Activated T-helper 1 cell treated with anti-CD3 and anti-CD28 coated beads, Interleukin-12 subunit alpha, Interleukin-12 subunit beta, Interleukin-2, Interleukin-4 antibody, amounts not matched to agents 30 ng/mL and 10 ng/mL and 1 ng/mL, durations not matched to agents 14 hours and 24 hours and 36 hours (primary cell): ENCODE results near the gene BUB3. TPM values are rescaled to one million over a fixed set of nuclear protein-coding genes. Genes with fewer than 3 reads are reported as not detected.

Source experiments
- DNase-seq: peaks from one replicate; pipeline ENCODE4 v3.0.0; 2021; ENCODE audit warnings: low spot score
- H3K27ac Mint-ChIP-seq: one replicate; pipeline ENCODE4 v1.8.0; 2021; ENCODE audit warnings: mild to moderate bottlenecking, mixed read lengths
- H3K27me3 Mint-ChIP-seq: one replicate; pipeline ENCODE4 v1.8.0; 2022; ENCODE audit warnings: mild to moderate bottlenecking, moderate library complexity, mixed read lengths; ENCODE audit not compliant: insufficient read depth
- H3K36me3 Mint-ChIP-seq: one replicate; pipeline ENCODE4 v1.8.0; 2021; ENCODE audit warnings: low read depth, mixed read lengths
- H3K4me1 Mint-ChIP-seq: one replicate; pipeline ENCODE4 v1.8.0; 2021; ENCODE audit warnings: low read depth, mixed read lengths
- H3K4me3 Mint-ChIP-seq: one replicate; pipeline ENCODE4 v1.8.0; 2021; ENCODE audit warnings: mild to moderate bottlenecking, moderate library complexity, mixed read lengths
- H3K9me3 Mint-ChIP-seq: one replicate; pipeline ENCODE4 v1.8.0; 2021; ENCODE audit warnings: mixed read lengths
- intact Hi-C: fragments of 100-400 bp; cut with micrococcal nuclease; formaldehyde crosslinking; loops from one replicate; pipeline ENCODE4 v1.15.1; 2024
- total RNA-seq: library from RNA; stranded (reverse); gene quantifications from 2 replicates; pipeline ENCODE4 v1.2.3, GENCODE V29; 2022

Gene BUB3
- total RNA-seq, 1 donor from 2014 or later = 197 TPM

DNA sequence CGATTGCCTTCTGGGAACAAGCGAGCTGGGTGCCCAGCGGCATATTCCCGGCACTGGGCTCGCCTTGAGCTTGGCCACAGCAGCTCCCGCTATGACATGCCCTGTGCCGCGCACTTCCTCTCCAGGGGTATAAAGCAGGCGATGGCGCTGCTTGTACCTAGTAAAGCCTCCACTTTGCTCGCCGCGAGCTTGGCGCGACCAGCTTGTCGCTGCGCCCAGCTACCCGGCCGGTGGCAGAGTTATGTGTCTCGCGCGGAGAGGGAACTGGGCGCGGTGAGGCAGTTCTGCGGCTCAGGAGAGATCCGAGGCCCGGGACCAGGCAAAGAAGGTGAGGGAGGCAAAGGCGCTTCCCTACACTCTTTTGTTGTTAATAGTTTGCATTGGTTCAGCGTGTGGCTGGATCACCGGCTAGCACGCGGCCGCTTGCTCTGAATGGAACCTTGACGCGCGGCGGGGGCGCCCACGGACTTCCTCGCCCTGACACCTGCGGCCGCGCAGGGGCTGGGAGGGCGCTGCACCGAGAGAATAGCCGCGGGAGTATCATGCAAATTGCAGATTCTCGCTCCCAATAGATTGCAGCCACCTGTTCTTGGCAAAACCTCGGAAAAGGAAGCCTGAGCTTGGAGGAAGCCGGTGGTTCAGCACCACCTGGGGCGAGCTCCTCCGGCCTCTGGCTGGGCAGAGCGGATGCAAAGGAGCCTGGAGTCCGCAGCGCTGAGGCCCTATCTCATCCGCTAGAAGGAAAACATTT, 3.0 kb upstream of the BUB3 start:
- intact Hi-C loops = loop anchor here (1.0 to 10.0 kb wide), 5 partner anchors 13 to 1574 kb away; partner anchors contain the start of genes ATE1 and LHPP
- Mint-ChIP-seq H3K36me3 (peaks cover 14% of the 10 kb centered on the region), H3K27ac (no peak overlapping the region), H3K4me1 (peaks cover 36% of the 10 kb centered on the region), H3K9me3 (no peaks in the 10 kb centered on the region), H3K4me3 (peak overlapping the region; percentile 60), H3K27me3 (peaks cover 31% of the 10 kb centered on the region)
- no peak for DNase-seq

DNA sequence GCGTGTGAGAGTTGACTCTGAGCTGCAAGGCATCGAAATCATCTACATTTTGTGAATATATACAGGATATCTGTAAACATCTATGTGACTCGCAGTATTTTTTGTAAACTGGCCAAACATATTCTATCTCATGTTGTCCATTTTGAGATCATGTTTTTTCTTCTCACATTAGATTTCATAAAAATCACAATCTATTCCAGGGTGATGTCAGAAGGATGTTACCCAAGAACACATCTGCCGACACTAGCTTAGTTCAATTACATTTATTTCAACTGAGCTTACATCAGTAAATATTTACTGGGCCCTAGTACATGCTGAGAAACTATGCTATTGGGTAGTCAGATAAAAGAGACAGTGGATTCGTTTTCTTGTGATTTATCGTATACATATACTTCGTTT, 2.5 kb upstream of the BUB3 start:
- Mint-ChIP-seq H3K4me1 (peaks cover 42% of the 10 kb centered on the region), H3K9me3 (no peaks in the 10 kb centered on the region)
- intact Hi-C loops = loop anchor here (1.0 to 10.0 kb wide), 5 partner anchors 13 to 1573 kb away; partner anchors contain the start of genes ATE1 and LHPP

DNA sequence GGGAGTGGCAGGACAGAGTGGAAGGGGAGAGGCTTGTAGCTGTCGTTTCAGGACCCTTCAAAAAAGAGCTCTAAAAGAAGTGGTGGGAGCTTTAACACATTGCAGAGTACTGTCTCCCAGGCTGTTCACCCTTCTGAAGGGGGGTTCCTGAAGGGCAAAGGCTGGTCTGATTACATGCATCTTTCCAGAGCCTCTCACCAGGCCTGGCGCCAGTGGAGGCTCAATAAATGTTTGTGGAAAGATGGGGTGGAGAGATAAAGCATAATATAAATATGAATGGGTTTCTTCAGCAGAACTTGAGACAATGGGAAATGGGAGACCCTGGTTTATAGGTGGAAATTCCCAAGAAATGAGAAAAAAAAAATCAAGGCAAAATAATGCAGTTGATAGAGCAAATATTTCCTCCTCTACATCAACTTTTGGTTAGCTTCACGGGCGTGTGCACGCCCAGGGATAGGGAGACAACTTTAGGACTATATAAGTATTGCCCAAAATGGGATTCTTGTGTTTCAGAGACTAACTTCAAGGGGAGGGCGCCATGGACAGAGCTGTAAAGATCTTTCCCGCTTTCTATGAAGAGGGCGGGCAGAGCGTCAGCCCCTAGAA, 613 bp upstream of the BUB3 start:
- intact Hi-C loops = loop anchor here (1.0 to 10.0 kb wide), 9 partner anchors 135 to 1571 kb away; partner anchors contain the start of genes ATE1, C10orf88, FAM24B and IKZF5
- Mint-ChIP-seq H3K4me3 (peak overlapping the region; percentile 100), H3K9me3 (no peaks in the 10 kb centered on the region), H3K27ac (peak overlapping the region; percentile 100), H3K27me3 (peaks cover 21% of the 10 kb centered on the region), H3K4me1 (peaks cover 60% of the 10 kb centered on the region), H3K36me3 (peaks cover 37% of the 10 kb centered on the region)
- DNase-seq = no peak

More for the DNA sequence above, 2.5 kb upstream of the BUB3 start:
- no peak overlapping the region for H3K27ac Mint-ChIP-seq
- H3K27me3 Mint-ChIP-seq = peaks cover 27% of the 10 kb centered on the region
- H3K36me3 Mint-ChIP-seq = peaks cover 19% of the 10 kb centered on the region
- peak overlapping the region; percentile 60 for H3K4me3 Mint-ChIP-seq
- no peak for DNase-seq

DNA sequence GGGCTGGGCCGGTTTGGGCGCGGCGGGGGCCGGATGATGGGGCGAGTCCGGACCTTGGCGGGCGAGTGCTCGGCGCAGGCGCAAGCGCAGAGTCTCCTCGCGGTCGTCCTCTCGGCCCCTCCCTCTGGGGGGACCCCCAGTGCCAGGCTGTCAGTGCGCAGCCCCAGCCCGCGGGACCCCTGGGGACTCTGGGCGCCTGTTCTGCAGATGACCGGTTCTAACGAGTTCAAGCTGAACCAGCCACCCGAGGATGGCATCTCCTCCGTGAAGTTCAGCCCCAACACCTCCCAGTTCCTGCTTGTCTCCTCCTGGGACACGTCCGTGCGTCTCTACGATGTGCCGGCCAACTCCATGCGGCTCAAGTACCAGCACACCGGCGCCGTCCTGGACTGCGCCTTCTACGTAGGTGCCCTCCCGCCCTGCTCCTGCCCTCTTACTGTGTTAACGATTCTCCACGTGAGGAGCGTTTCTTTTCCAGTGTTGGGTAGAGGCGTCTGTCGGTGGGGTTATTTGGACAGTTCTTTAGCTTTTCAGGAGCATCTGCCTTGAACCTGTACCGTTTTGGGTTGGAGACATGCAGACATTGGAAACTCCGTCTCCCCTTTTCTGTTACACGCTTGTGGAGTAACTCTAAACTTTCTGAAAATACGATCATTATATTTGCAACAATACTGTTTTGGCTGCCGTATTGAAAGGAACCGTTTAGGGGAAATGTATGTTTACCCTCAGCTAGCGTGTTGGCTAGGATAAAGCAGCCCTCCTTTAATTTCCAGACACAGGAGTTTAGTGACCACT, 706 bp downstream of the BUB3 start:
- peak; percentile 58 for DNase-seq
- Mint-ChIP-seq H3K4me3 (peak overlapping the region; percentile 100), H3K27ac (peak overlapping the region; percentile 100), H3K9me3 (no peaks in the 10 kb centered on the region), H3K36me3 (peaks cover 40% of the 10 kb centered on the region), H3K4me1 (peaks cover 67% of the 10 kb centered on the region), H3K27me3 (peaks cover 12% of the 10 kb centered on the region)
- intact Hi-C loops = loop anchor here (1.0 to 10.0 kb wide), 9 partner anchors 134 to 1570 kb away; partner anchors contain the start of genes ATE1, C10orf88, FAM24B and IKZF5

DNA sequence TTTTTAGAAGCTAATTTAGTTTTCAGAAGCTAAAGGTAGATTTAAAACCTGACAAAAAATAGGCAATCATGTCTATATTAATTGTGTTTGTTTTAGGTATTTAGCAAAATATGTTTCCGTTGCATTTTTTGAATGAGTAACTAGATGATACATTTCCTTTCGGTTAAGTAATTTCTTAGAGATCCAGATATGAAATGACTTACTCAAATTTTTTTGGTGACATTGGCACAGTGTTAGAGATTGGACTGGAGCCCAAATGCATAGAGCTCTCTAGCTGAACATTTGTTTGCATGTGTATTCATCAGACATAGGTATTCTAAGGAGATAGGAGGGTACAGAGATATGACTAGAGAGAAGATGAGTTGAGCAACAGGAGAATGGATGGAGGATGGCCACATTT, 1.9 kb downstream of the BUB3 start:
- H3K4me1 Mint-ChIP-seq = peaks cover 68% of the 10 kb centered on the region
- no peak for DNase-seq
- H3K27me3 Mint-ChIP-seq = peaks cover 6% of the 10 kb centered on the region
- no peaks in the 10 kb centered on the region for H3K9me3 Mint-ChIP-seq
- peak overlapping the region; percentile 64 for H3K27ac Mint-ChIP-seq
- peak overlapping the region; percentile 100 for H3K4me3 Mint-ChIP-seq
- intact Hi-C loops = loop anchor here (10.0 kb wide), 3 partner anchors 1069 to 1569 kb away; partner anchors contain the start of gene ATE1
- peaks cover 42% of the 10 kb centered on the region for H3K36me3 Mint-ChIP-seq

DNA sequence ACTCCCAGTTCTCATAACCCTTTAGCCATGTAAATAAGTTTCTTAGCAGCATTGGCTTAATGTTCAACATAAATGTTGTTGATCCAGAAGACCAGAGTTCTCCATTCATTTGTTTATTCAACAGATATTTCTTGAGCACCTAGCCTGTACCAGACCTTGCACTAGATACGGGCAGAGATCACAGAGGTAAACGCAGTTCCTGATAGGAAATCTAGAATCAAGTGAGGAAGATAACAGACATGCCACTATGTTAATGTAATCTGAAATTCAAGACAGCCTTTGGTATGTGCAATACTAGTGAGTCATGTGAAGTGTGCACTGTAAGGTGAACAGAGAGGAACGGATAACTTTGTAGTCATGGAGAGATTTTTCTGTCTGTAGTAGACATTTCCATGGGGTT, 3.0 kb downstream of the BUB3 start:
- Mint-ChIP-seq H3K9me3 (no peaks in the 10 kb centered on the region), H3K36me3 (peaks cover 50% of the 10 kb centered on the region), H3K27me3 (no peaks in the 10 kb centered on the region), H3K4me1 (peaks cover 68% of the 10 kb centered on the region), H3K4me3 (peak overlapping the region; percentile 69), H3K27ac (peak overlapping the region; percentile 13)
- DNase-seq = no peak
- intact Hi-C loops = loop anchor here (10.0 kb wide), 3 partner anchors 1068 to 1568 kb away; partner anchors contain the start of gene ATE1

DNA sequence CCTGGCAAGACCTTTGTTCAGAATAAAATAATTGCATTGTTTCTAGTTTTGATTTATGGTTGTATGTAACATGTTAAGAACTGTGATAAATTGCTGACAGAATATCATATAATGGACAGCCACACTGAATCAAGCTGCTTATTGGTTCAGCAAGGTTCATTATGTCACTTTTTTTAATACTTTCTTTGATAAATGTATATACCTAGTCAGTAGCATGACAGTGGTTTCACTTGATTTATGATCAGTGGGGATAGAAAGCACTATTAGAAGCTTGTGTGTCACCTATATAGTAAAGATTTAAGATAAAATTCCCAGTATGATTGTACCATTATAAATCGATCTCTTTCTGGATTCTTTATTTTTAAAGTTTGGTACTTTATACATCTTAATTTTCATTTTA, 4.5 kb downstream of the BUB3 start:
- no peaks in the 10 kb centered on the region for H3K9me3 Mint-ChIP-seq
- peak overlapping the region; percentile 69 for H3K4me3 Mint-ChIP-seq
- H3K27me3 Mint-ChIP-seq = no peaks in the 10 kb centered on the region
- H3K4me1 Mint-ChIP-seq = peaks cover 69% of the 10 kb centered on the region
- no peak for DNase-seq
- no peak overlapping the region for H3K27ac Mint-ChIP-seq
- H3K36me3 Mint-ChIP-seq = peaks cover 57% of the 10 kb centered on the region
- intact Hi-C loops = loop anchor here (10.0 kb wide), 3 partner anchors 1066 to 1566 kb away; partner anchors contain the start of gene ATE1

DNA sequence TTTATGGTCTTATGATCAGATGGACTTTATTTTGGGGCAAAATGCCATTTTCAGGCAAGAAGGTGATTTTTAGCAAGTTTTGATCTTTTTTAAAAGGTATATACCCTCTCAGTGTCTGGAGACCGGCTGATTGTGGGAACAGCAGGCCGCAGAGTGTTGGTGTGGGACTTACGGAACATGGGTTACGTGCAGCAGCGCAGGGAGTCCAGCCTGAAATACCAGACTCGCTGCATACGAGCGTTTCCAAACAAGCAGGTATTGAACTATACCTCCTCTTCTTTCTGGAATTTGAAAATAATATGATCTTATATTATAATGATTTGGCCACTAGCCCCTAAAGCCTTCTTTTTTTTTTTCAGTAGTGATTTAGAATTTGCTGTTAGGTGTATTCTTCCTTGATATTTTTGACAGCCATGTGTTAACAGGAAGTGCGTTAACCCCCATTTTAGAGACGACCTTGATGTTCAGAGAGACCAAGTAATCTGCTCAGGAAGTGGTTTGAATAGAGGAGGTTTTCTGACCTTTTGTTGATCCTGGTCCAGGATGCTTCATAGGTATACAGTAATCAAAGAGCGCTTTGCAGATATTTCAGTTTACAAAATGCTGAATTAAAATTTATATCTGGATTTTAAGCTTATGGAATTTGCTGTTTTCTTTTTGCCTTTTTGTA, 6.2 kb downstream of the BUB3 start:
- no peaks in the 10 kb centered on the region for H3K9me3 Mint-ChIP-seq
- no peak for DNase-seq
- intact Hi-C loops = no loop called here
- peak overlapping the region; percentile 61 for H3K4me3 Mint-ChIP-seq
- H3K27ac Mint-ChIP-seq = peak overlapping the region; percentile 86
- no peaks in the 10 kb centered on the region for H3K27me3 Mint-ChIP-seq
- H3K4me1 Mint-ChIP-seq = peaks cover 78% of the 10 kb centered on the region
- H3K36me3 Mint-ChIP-seq = peaks cover 55% of the 10 kb centered on the region

DNA sequence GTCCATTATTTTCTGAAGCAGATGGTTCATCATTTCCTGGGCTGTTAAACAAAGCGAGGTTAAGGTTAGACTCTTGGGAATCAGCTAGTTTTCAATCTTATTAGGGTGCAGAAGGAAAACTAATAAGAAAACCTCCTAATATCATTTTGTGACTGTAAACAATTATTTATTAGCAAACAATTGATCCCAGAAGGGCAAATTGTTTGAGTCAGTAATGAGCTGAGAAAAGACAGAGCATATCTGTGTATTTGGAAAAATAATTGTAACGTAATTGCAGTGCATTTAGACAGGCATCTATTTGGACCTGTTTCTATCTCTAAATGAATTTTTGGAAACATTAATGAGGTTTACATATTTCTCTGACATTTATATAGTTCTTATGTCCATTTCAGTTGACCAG, 10.1 kb downstream of the BUB3 start:
- Mint-ChIP-seq H3K27me3 (no peaks in the 10 kb centered on the region), H3K4me1 (peaks cover 51% of the 10 kb centered on the region), H3K4me3 (no peak overlapping the region), H3K9me3 (no peaks in the 10 kb centered on the region), H3K36me3 (peaks cover 44% of the 10 kb centered on the region), H3K27ac (no peak overlapping the region)
- no peak for DNase-seq
- intact Hi-C loops = no loop called here

DNA sequence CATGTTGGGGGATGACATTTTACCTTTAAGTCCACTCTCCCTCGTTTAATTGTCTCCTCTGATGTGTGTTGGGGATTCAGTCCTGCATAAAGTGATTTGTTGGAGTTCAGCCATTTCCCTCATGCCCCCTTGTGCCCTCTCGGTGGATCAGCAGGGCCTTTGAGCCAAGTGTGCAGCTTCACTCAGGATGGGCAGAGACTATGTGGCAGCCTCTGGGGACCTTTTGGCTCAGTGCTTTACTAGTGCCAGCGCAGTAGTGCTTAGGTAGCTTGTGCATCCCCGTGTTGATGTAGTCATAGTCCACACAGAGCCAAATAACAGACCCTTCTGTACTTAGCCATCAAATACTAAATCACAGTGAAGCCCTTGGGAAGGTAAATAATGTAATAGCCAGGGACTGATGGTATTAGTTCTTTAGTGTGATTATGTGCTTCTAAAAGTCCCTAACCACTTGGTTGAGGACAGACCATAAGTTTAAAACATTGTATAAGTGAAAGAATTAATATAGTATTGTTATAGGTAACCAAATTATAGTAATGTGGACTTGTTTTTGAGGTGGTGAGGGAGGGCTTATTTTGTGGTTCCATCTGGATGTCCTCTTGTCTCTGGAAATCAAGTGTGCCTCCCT, 11.4 kb downstream of the BUB3 start:
- intact Hi-C loops = no loop called here
- Mint-ChIP-seq H3K27ac (peak overlapping the region; percentile 40), H3K4me3 (no peak overlapping the region), H3K27me3 (no peaks in the 10 kb centered on the region), H3K36me3 (peaks cover 46% of the 10 kb centered on the region), H3K4me1 (peaks cover 38% of the 10 kb centered on the region), H3K9me3 (no peaks in the 10 kb centered on the region)
- DNase-seq = no peak

DNA sequence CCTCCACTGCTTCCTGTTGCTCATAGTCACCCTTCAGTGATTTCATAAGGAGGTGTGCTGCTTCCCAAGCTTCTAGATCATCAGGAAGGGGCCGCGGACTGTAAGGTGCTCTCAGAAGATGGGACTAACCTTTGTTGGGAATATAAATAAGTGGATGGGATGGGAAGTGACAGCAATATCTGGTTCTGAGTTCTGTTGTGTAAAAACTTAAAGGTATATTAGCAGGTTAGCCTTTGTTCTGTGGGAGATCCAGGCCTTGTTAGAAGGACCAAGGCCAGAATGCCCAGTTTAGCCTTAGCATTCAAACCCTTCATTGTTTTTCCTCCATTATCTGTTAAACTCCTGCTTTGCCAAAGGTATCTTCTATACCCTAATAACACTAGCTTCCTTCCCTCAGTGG, 12.4 kb downstream of the BUB3 start:
- intact Hi-C loops = no loop called here
- peaks cover 49% of the 10 kb centered on the region for H3K36me3 Mint-ChIP-seq
- no peak overlapping the region for H3K27ac Mint-ChIP-seq

DNA sequence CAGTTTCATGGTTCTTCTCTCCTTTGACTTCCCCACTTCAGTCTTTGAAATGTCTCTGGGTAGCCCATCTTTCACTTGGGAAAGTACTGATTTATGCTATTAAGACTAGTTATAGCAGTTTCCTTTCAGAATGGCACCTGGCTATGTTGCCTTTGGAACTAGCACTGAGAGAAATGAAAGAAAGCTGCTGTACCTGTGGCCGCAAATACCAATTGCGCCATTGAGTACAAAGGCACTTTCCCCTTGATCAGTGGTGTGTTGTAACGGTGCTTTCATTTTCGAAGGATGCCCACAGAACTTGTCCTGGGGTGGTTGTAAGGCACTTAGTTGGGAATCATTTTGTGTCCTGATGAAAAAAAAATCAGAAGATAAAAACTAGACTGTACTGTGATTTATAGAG, 16.8 kb downstream of the BUB3 start:
- Mint-ChIP-seq H3K27ac (no peak overlapping the region), H3K9me3 (no peaks in the 10 kb centered on the region), H3K36me3 (peaks cover 54% of the 10 kb centered on the region), H3K27me3 (no peaks in the 10 kb centered on the region), H3K4me1 (peaks cover 3% of the 10 kb centered on the region), H3K4me3 (no peak overlapping the region)
- intact Hi-C loops = no loop called here
- no peak for DNase-seq

More for the DNA sequence above, 12.4 kb downstream of the BUB3 start:
- no peak for DNase-seq
- no peaks in the 10 kb centered on the region for H3K9me3 Mint-ChIP-seq
- peaks cover 29% of the 10 kb centered on the region for H3K4me1 Mint-ChIP-seq
- H3K27me3 Mint-ChIP-seq = no peaks in the 10 kb centered on the region
- no peak overlapping the region for H3K4me3 Mint-ChIP-seq
